ENCODE results near the gene SCAPER.

DNA sequence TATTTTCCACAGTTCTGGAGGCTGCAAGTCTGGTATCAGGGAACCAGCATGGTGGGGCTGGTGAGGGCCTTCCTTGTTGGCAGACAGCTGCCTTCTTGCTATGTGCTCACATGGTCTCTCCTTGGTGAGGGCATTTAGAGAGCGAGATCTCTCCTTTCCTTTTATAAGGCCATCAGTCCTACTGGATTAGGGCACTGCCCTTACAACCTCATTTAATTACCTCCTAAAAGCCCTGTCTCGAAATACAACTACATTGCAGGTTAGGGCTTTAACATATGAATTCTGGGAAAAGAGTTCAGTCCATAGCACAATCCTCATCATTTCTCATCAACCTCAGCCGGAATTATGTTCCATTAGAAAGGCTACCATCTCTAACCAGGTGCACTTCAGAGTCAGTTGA, 546.7 kb downstream of the SCAPER start:
- TF ChIP-seq, protein P1, sequence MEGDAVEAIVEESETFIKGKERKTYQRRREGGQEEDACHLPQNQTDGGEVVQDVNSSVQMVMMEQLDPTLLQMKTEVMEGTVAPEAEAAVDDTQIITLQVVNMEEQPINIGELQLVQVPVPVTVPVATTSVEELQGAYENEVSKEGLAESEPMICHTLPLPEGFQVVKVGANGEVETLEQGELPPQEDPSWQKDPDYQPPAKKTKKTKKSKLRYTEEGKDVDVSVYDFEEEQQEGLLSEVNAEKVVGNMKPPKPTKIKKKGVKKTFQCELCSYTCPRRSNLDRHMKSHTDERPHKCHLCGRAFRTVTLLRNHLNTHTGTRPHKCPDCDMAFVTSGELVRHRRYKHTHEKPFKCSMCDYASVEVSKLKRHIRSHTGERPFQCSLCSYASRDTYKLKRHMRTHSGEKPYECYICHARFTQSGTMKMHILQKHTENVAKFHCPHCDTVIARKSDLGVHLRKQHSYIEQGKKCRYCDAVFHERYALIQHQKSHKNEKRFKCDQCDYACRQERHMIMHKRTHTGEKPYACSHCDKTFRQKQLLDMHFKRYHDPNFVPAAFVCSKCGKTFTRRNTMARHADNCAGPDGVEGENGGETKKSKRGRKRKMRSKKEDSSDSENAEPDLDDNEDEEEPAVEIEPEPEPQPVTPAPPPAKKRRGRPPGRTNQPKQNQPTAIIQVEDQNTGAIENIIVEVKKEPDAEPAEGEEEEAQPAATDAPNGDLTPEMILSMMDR (IDR thresholded peaks at IDR 0.05), result no peak
- TF ChIP-seq POLR2A (IDR thresholded peaks at IDR 0.05), result no peak

All from Peyer's patch (tissue), 4 donors.